HEK293 (cell line): ENCODE results near the gene ESPNL.

ENCODE experiments used
- CTCF ChIA-PET: fragments of 350-600 bp; formaldehyde crosslinking; extraction: SDS; loops from one replicate; lab custom pipeline; 2021; ENCODE audit warnings: antibody characterized with exemption; lab: Yijun Ruan, JAX
- POLR2A ChIA-PET: fragments of 300-600 bp; formaldehyde crosslinking; extraction: SDS; loops from one replicate; lab custom pipeline; 2020; ENCODE audit warnings: antibody characterized with exemption, inconsistent platforms; lab: Yijun Ruan, JAX
- H3K27ac ChIP-seq: fragments of 200-500 bp; sonication (Bioruptor generic); 2 replicates; pipeline ENCODE4 v1.5.1; 2014; ENCODE audit warnings: low read depth, low read length, control low read depth, inconsistent platforms; ENCODE audit errors: extremely low read depth
- H3K36me3 ChIP-seq, 2 experiments: fragments of 200-500 bp in 1 of 2; sonication (Bioruptor generic) in 1 of 2; 1 replicate in 1 of 2; 2 replicates in 1 of 2; pipeline ENCODE4 v1.5.1; 2014 to 2017; ENCODE audit warnings: inconsistent platforms in 2 of 2, low read length in 2 of 2; ENCODE audit not compliant: control insufficient read depth in 2 of 2, insufficient read depth in 1 of 2
- H3K4me1 ChIP-seq: fragments of 200-500 bp; sonication (Bioruptor generic); 2 replicates; pipeline ENCODE4 v1.5.1; 2014; ENCODE audit warnings: mild to moderate bottlenecking, low read length, inconsistent platforms; ENCODE audit not compliant: control insufficient read depth, insufficient read depth
- H3K4me3 ChIP-seq: 2 replicates; pipeline ENCODE4 v1.5.1; 2011; ENCODE audit warnings: low read depth, mild to moderate bottlenecking, control low read depth, low read length, moderate library complexity
- H3K9me3 ChIP-seq: fragments of 200-500 bp; sonication (Bioruptor generic); 2 replicates; pipeline ENCODE4 v1.5.1; 2014; ENCODE audit warnings: low read depth, low read length, inconsistent platforms; ENCODE audit not compliant: control insufficient read depth, insufficient read depth
- AEBP2 ChIP-seq: fragments of 450-650 bp; formaldehyde crosslinking; IDR thresholded peaks from 2 replicates; pipeline ENCODE4 v1.5.1; 2016; ENCODE audit warnings: missing biosample characterization, missing genetic modification characterization, borderline replicate concordance
- RBAK ChIP-seq: fragments of 450-650 bp; formaldehyde crosslinking; IDR thresholded peaks from 2 replicates; pipeline ENCODE4 v1.5.1; 2016; ENCODE audit warnings: missing biosample characterization, missing genetic modification characterization
- REST ChIP-seq: fragments of 450-650 bp; formaldehyde crosslinking; IDR thresholded peaks from 2 replicates; pipeline ENCODE4 v1.5.1; 2016; ENCODE audit warnings: missing biosample characterization, missing genetic modification characterization
- ZNF121 ChIP-seq: fragments of 450-650 bp; formaldehyde crosslinking; IDR thresholded peaks from 2 replicates; pipeline ENCODE4 v1.5.1; 2016; ENCODE audit warnings: missing biosample characterization, missing genetic modification characterization
- ZNF626 ChIP-seq: fragments of 450-650 bp; sonication (Bioruptor Pico); formaldehyde crosslinking; IDR thresholded peaks from 2 replicates; pipeline ENCODE4 v1.5.1; 2018; ENCODE audit warnings: missing biosample characterization, missing genetic modification characterization, inconsistent platforms
- ZNF654 ChIP-seq: fragments of 450-650 bp; formaldehyde crosslinking; IDR thresholded peaks from 2 replicates; pipeline ENCODE4 v1.5.1; 2016; ENCODE audit warnings: low read depth, missing biosample characterization, missing genetic modification characterization
- ZSCAN4 ChIP-seq: fragments of 450-650 bp; formaldehyde crosslinking; IDR thresholded peaks from 2 replicates; pipeline ENCODE4 v1.5.1; 2017; ENCODE audit warnings: missing biosample characterization, missing genetic modification characterization
- ZSCAN5A ChIP-seq: fragments of 450-650 bp; formaldehyde crosslinking; IDR thresholded peaks from 2 replicates; pipeline ENCODE4 v1.5.1; 2016; ENCODE audit warnings: missing biosample characterization, missing genetic modification characterization

Gene ESPNL

GRCh38 chr2:238172439-238172838 lies 72.3 kb downstream of the ESPNL start:
- ChIA-PET CTCF (no interaction called here), POLR2A (no interaction called here)
- Histone ChIP-seq H3K27ac (no peak overlapping the region), H3K4me3 (no peak overlapping the region), H3K36me3 (peaks cover 8 to 93% of the 10 kb centered on the region in 2 experiments), H3K4me1 (0 out of 2 replicates have a peak, but pooled peaks cover 8% of the 10 kb centered on the region), H3K9me3 (no peaks in the 10 kb centered on the region)
- no peak for TF ChIP-seq ZNF654 (tag by site-specific recombination)
- no peak for TF ChIP-seq RBAK (tag by site-specific recombination)
- TF ChIP-seq AEBP2 (tag by site-specific recombination) = no peak

GRCh38 chr2:238173692-238174091 lies 73.6 kb downstream of the ESPNL start:
- POLR2A ChIA-PET = no interaction called here
- H3K36me3 ChIP-seq = peaks cover 21 to 94% of the 10 kb centered on the region in 2 experiments
- CTCF ChIA-PET = interaction anchor here (0.7 kb wide), 1 partner anchor 12 kb away, joined by 3 read pairs; no protein-coding TSS in a partner anchor

More at GRCh38 chr2:238173692-238174091, 73.6 kb downstream of the ESPNL start:
- Histone ChIP-seq H3K4me3 (no peak overlapping the region), H3K27ac (no peak overlapping the region), H3K9me3 (no peaks in the 10 kb centered on the region), H3K4me1 (0 out of 2 replicates have a peak, but pooled peaks cover 8% of the 10 kb centered on the region)
- TF ChIP-seq ZSCAN4 (tag by site-specific recombination) (no peak), REST (tag by site-specific recombination) (no peak), ZNF121 (no peak), ZSCAN5A (tag by site-specific recombination) (no peak), ZNF626 (no peak)
